CD4-positive, alpha-beta T cell (primary cell): ENCODE measurements around the gene KIAA1328. TPM values are rescaled to one million over a fixed set of nuclear protein-coding genes. Genes with fewer than 3 reads are reported as not detected.

Source experiments
- ATAC-seq: fragments of 200-7000 bp; cut with Tn5 transposase; one replicate; pipeline ENCODE4 v1.10.0; 2022; ENCODE audit warnings: mild to moderate bottlenecking; ENCODE audit not compliant: poor library complexity
- CTCF ChIA-PET: fragments of 350-600 bp; sonication (Branson Sonifier 250); formaldehyde crosslinking; loops from one replicate; lab custom pipeline; 2021; ENCODE audit warnings: antibody characterized with exemption, inconsistent platforms; lab: Charles Lee
- POLR2A ChIA-PET: fragments of 350-600 bp; sonication (Branson Sonifier 250); formaldehyde crosslinking; loops from one replicate; lab custom pipeline; 2021; ENCODE audit warnings: antibody characterized with exemption, inconsistent platforms; lab: Charles Lee
- DNase-seq, 14 experiments: peaks; one replicate each; pipeline ENCODE4 v3.0.0-alpha.2; 2013 to 2020; ENCODE audit warnings: mixed read lengths in 2 of 14
- H3K27ac ChIP-seq, 2 donors: one replicate each; pipeline versions ENCODE4 v1.5.1 to v1.7.0; 2013; ENCODE audit warnings: low read length in 2 of 2, low read depth in 1 of 2, mild to moderate bottlenecking in 1 of 2
- H3K27me3 ChIP-seq, 2 experiments: 1 replicate in 1 of 2; 2 replicates in 1 of 2; pipeline versions ENCODE4 v1.6.1 to v1.7.0; 2013; ENCODE audit warnings: low read length in 2 of 2, control low read depth in 1 of 2, mild to moderate bottlenecking in 1 of 2, moderate library complexity in 1 of 2; ENCODE audit not compliant: insufficient read depth in 2 of 2, control insufficient read depth in 1 of 2
- H3K36me3 ChIP-seq: one replicate; pipeline ENCODE4 v1.6.1; 2013; ENCODE audit warnings: low read length, control low read depth; ENCODE audit not compliant: insufficient read depth
- H3K4me1 ChIP-seq: one replicate; pipeline ENCODE4 v1.6.1; 2013; ENCODE audit warnings: low read length, control low read depth; ENCODE audit not compliant: insufficient read depth
- H3K4me3 ChIP-seq: one replicate; pipeline ENCODE4 v1.5.1; 2013; ENCODE audit warnings: mild to moderate bottlenecking, low read length, moderate library complexity
- H3K9me3 ChIP-seq, 2 experiments: 1 replicate in 1 of 2; 2 replicates in 1 of 2; pipeline versions ENCODE4 v1.6.1 to v1.7.0; 2013; ENCODE audit warnings: low read length in 2 of 2, mild to moderate bottlenecking in 2 of 2, control low read depth in 1 of 2, moderate library complexity in 1 of 2; ENCODE audit not compliant: control insufficient read depth in 1 of 2, insufficient read depth in 1 of 2
- H3K27ac Mint-ChIP-seq: one replicate; pipeline ENCODE4 v1.8.0; 2020; ENCODE audit warnings: mixed read lengths
- H3K27me3 Mint-ChIP-seq: one replicate; pipeline ENCODE4 v1.8.0; 2021; ENCODE audit warnings: mixed read lengths
- H3K36me3 Mint-ChIP-seq: one replicate; pipeline ENCODE4 v1.8.0; 2021; ENCODE audit warnings: low read depth, mixed read lengths
- H3K4me1 Mint-ChIP-seq: one replicate; pipeline ENCODE4 v1.8.0; 2021; ENCODE audit warnings: low read depth, mixed read lengths
- H3K4me3 Mint-ChIP-seq: one replicate; pipeline ENCODE4 v1.8.0; 2020; ENCODE audit warnings: mild to moderate bottlenecking, mixed read lengths
- H3K9me3 Mint-ChIP-seq: one replicate; pipeline ENCODE4 v1.8.0; 2020; ENCODE audit warnings: mixed read lengths
- CTCF ChIP-seq: fragments of 200-600 bp; IDR thresholded peaks from one replicate; pipeline ENCODE4 v1.8.0; 2022; ENCODE audit warnings: antibody characterized with exemption, mild to moderate bottlenecking
- intact Hi-C, 2 experiments: fragments of 100-400 bp; cut with DNase I in 1 of 2; cut with micrococcal nuclease in 1 of 2; formaldehyde crosslinking; loops; one replicate each; pipeline versions ENCODE4 v1.15.1 to v1.9.0; 2023 to 2025; cut with DNase I, micrococcal nuclease
- total RNA-seq, 174 experiments: library from RNA in 2 of 174; stranded (reverse) in 2 of 174; gene quantifications; one replicate each; pipeline ENCODE4 v1.2.3 and lab custom pipeline; 2021 to 2026

KIAA1328 gene
- total RNA-seq, 2 experiments from 2014 or later: 8.7 to 9.4 TPM

GRCh38 chr18:36899289-36899688 is 70.4 kb downstream of the KIAA1328 start:
- ChIA-PET POLR2A (no interaction called here), CTCF (no interaction called here)

GRCh38 chr18:36900466-36900865 is 71.5 kb downstream of the KIAA1328 start:
- Mint-ChIP-seq H3K36me3 (peaks cover 36% of the 10 kb centered on the region), H3K9me3 (peaks cover 2% of the 10 kb centered on the region), H3K4me1 (no peaks in the 10 kb centered on the region), H3K27me3 (no peaks in the 10 kb centered on the region), H3K4me3 (no peak overlapping the region), H3K27ac (no peak overlapping the region)
- Histone ChIP-seq H3K4me1 (no peaks in the 10 kb centered on the region), H3K9me3 (peaks cover 0 to 4% of the 10 kb centered on the region in 2 experiments), H3K27ac (no peak overlapping the region), H3K4me3 (no peak overlapping the region), H3K36me3 (no peaks in the 10 kb centered on the region), H3K27me3 (no peaks in the 10 kb centered on the region)
- no peak for DNase-seq
- no peak for TF ChIP-seq CTCF
- ATAC-seq: no peak
- intact Hi-C loops: no loop called here
- ChIA-PET CTCF (no interaction called here), POLR2A (no interaction called here)

More at GRCh38 chr18:36899289-36899688, 70.4 kb downstream of the KIAA1328 start:
- Mint-ChIP-seq H3K9me3 (peaks cover 2% of the 10 kb centered on the region), H3K4me3 (no peak overlapping the region), H3K27ac (no peak overlapping the region), H3K36me3 (peaks cover 42% of the 10 kb centered on the region), H3K27me3 (no peaks in the 10 kb centered on the region), H3K4me1 (no peaks in the 10 kb centered on the region)
- Histone ChIP-seq H3K36me3 (no peaks in the 10 kb centered on the region), H3K4me1 (no peaks in the 10 kb centered on the region), H3K27ac (no peak overlapping the region), H3K4me3 (no peak overlapping the region), H3K27me3 (no peaks in the 10 kb centered on the region), H3K9me3 (peaks cover 0 to 4% of the 10 kb centered on the region in 2 experiments)
- DNase-seq (peak in 3 of 14 experiments; percentile 13 to 15 (median 14)), ATAC-seq (no peak)
- TF ChIP-seq CTCF: no peak
- intact Hi-C loops: no loop called here

- Histone ChIP-seq H3K27me3 (no peaks in the 10 kb centered on the region), H3K9me3 (peaks cover 0 to 4% of the 10 kb centered on the region in 2 experiments), H3K27ac (no peak overlapping the region), H3K4me3 (no peak overlapping the region), H3K4me1 (no peaks in the 10 kb centered on the region), H3K36me3 (no peaks in the 10 kb centered on the region)
- ChIA-PET CTCF (no interaction called here), POLR2A (no interaction called here)
- Mint-ChIP-seq H3K27me3 (no peaks in the 10 kb centered on the region), H3K4me1 (no peaks in the 10 kb centered on the region), H3K4me3 (no peak overlapping the region), H3K27ac (no peak overlapping the region), H3K9me3 (peaks cover 2% of the 10 kb centered on the region), H3K36me3 (peaks cover 40% of the 10 kb centered on the region)
- intact Hi-C loops: no loop called here
- DNase-seq (no peak), ATAC-seq (no peak)
- TF ChIP-seq CTCF: no peak
Measured at GRCh38 chr18:36901277-36901701, 72.4 kb downstream of the KIAA1328 start.
